Cortex of kidney (tissue), 1 donor: ENCODE results near the gene CLSTN2.
"Not testable (repeated sequence)": the region's sequence is repeated elsewhere in the genome, so short reads cannot be mapped to it uniquely, and the experiment has no call there.

Experiments used
- DNase-seq: peaks from one replicate; lab custom pipeline; 2025; lab: John Stamatoyannopoulos, UW

The CLSTN2 gene

GRCh38 chr3:140423146-140423545, 488.2 kb downstream of the CLSTN2 start:
- DNase-seq, result no peak

DNA sequence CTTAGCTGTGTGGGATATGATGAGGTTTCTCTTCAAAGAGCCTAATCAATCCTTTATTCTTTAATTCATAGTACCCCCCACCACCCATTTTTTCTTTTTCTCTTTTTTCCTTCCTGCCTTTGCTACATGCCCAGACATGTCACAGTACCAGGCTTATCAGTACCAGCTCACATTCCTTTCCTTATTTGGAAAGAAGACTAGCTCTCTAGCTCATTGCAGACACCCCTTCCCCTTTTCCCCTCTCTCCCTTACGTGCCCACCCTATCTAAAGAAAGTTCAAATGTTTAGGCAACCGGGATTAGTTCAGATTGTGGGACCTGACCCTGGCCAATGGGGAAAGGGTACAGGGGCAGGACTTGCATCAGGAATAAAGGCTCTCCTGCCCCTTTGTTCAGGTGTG, 488.6 kb downstream of the CLSTN2 start:
- not testable (repeated sequence) for DNase-seq

- DNase-seq, result no peak
Observed at GRCh38 chr3:140424211-140424610, 489.2 kb downstream of the CLSTN2 start.

DNA sequence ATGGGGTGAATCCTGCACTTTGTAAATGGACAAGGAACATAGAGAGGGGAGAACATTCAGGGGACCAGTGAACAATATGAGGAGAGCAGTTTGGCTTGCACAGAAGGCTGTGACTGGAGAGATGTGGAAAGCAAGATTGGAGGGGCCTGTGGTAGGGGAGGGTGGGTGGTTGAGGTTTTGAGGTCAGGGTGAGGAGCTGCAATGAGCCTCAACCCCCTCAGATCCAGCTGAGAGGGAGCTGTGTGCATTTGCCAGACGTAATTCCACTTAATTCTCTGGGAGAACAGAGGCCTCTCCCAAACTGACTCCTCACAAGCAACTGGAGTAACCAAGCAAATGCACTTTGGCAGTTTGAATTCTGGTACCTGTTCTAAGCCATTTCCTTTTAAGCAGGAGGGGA, 489.7 kb downstream of the CLSTN2 start:
- DNase-seq, result no peak

GRCh38 chr3:140427786-140428185, 492.8 kb downstream of the CLSTN2 start:
- DNase-seq, result no peak

DNA sequence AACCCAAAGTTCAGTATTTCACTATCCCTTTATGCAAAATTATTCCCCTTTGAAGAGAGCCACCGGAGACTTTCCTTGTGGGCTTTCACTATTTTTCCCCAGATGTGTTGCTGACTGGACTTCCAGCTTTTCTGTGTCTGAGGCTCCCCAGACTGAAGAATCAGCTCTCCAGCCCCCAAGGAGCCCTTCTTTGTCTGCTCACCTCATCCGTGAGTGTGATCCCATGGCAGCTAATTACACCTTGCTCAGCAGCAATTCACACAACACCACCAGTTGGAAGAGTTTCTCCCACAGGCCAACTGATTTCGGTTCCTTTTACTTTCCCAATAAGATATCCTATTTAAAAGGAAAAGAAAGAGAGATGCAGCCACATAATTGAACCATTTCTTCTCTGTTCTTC, 493.4 kb downstream of the CLSTN2 start:
- DNase-seq, result no peak

DNA sequence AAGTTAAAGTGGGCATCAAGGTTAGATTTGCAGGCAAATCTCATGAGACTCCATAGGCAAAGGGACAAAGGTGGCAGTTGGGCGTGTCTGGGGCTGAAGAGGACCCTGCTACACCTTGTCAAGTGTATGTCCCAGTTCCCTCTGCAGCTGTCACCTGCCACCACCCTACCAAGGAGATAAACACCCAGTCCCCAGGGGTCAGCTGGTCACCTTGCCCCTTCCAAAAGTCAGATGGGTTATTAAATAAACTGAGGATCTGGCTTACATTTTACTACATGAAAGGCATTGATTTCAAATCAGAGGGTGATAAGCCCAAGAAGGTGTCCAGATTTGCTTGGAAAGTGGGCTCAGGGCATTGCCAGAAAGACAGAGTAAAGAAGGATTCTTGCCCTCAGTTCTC, 494.8 kb downstream of the CLSTN2 start:
- DNase-seq, result no peak

- no peak for DNase-seq
Observed at GRCh38 chr3:140430494-140430893, 495.5 kb downstream of the CLSTN2 start.

- no peak for DNase-seq
Observed at GRCh38 chr3:140432229-140432669, 497.3 kb downstream of the CLSTN2 start.

DNA sequence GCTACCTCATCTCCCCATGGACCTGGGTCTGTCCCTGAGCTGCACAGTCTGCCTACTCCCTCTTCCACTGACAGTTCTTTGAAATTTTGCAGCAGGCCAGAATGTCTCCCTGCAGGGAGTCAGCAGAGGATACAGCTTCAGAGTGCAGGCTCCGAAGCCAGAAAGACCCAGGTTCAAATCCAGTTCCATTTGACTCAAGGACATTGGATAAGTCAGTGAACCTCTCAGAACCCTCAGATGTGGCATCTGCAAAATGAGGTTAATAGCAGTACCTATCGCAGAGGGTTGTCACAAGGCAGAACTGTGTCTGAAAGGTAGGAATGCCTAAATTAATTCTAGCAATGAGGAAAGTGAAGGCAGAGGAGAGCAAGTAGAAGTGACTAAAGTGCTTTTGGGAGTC, 498.4 kb downstream of the CLSTN2 start:
- no peak for DNase-seq

DNA sequence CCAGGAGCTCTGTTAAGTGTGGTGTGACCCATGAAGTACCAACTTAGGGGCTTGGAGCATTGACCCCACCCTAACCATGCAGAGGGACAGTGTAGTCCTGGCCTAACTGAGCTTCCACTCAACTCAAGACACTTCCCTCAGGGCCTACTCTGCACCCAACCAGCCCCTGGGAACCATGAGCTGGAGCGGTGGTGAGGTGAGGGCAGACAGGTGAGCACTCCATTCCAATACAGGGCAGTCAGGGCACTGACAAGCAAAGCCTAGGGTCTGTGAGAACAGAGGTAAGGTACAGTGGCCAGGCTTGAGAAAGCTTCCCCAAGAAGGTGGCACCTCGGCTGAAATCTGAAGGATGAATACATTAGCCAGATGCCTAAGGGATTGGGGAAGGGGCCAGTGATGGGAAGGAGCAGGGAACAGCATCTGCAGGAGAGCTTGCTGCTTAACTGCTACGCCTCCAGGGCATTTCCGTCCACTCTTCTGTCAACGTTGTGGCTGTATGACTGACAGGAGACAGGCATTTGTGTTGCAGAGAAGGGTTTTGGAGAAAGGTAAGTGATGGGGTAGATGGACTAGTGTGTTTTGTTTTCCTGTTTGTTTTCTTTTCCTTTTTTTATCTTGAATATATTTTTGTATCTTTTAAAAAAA, 499.4 kb downstream of the CLSTN2 start:
- DNase-seq, result no peak

DNA sequence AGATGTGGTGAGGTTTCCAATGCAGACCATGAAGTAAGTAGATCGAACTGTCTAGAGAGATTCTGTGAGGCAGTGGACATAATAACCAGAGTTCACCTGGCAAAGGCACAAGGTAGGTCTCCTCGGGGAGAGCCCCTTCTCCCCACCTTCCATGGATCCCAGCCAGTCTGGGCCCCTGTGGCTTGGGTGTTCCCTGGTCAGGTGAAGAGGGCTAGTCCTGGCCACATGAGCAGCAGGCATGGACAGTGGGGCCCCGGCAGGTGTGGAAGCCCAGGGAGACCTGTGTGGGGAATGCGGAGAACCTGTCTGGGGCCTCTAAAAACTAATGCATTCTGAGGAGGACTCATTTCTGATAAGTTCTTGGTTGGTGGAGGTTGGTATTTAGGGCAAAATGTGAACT, 501.4 kb downstream of the CLSTN2 start:
- DNase-seq, result no peak

DNA sequence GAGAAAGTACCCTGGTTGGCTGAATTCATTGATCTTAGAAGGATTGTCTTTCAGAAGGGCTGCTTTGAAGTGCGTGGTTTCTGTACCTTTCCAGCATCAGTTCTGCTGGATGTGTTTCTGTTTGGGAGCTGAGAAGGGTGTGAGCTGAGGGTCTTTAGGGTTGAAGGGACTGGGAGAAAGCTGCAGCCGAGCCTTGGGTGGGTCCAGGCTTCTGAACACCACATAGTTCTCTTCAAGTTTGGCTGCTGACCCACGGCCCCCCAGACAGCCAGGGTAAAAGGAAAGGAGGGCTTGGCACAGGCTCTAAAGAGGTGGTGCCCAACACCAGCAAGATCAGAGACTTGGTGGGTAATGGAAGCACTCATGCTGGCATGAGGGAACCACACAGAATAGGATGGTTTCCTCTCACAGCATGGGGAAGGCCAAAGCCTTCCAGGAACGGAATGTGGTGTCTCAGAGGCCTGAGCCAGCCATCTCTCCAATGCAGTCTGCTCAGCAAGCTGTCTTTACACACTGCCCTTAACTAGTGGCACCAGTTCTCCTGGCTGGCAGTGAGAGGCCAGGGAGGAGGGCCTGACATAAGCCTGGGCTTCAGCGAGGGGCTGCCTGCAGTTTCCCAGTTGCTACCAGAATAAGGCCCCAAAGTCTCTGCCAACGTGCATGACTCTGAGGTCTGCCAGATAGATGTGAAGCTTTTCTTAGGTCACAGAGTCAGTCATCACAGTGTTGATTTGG, 503.9 kb downstream of the CLSTN2 start:
- DNase-seq, result no peak

DNA sequence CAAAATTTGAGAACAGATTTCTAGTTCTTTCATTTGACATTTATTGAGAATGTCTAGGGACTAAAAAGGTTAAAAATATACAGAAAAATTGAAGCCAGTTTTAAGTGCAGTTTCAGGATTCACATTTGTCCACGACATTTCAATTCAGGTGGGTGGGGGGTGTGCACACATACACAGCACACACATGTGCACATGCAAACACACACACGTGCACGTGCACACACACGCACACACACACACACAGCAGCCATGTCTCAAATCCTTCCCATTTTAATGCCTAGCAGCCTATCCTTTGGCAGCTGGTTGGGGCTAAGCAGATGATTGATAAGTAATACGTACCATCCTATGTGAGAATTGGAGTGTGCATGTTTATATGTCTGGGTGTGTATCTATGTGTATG, 504.5 kb downstream of the CLSTN2 start:
- no peak for DNase-seq

DNA sequence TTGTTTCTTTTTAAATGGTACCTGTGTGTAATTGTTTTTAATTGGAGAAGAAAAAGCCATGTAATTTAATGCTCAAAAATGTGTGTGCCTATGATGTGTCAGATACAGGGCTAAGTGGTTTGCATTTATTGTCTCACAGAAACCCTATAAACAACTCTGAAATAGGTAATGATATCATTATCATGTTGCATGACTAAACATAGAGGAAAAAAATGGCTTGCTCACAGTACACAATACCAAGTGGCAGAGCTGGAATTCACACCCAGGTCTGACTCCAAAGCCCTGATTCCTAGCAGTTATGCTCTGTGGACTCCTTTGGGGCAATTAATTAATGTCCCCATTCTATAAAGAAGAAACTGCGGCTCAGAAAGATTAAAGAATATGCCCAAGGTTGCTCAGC, 505.5 kb downstream of the CLSTN2 start:
- DNase-seq, result no peak

DNA sequence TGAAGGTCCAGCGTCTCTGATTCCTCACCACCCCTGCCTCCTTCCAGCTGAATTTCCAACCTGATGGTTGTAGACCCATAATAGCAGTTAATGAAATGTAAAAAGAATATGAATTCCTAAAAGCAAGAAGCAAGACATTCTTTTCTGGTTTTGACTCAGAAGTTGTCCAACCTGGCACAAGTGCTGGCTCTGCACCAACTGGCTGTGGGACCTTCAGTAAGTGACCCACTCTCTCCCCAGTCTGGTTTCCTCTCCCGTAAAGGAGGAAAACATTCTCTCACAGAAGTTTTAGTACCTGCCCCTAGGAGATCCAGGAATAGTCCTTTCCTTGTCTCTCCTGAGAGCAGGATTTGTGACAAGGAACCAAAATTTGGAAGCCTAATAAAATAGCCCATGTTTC, 506.0 kb downstream of the CLSTN2 start:
- no peak for DNase-seq

DNA sequence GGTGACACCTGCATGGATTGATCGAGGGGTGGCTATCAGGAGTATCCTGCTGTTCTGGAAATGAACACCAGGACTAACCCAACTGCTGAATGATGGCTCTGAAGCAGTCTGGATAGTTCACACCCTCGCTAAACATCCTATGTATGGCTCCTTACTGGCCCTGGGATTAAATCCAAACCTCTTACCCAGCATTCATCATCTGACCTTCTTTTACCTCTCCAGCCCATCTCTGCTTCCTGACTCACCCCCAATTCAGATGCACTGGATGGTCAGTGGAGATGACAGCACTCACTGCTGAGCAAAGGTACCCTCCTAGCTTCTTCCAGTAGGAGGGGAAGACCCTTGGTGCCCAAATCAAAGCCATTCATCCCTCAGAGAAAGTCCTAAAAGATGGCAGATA, 507.6 kb downstream of the CLSTN2 start:
- DNase-seq, result no peak

DNA sequence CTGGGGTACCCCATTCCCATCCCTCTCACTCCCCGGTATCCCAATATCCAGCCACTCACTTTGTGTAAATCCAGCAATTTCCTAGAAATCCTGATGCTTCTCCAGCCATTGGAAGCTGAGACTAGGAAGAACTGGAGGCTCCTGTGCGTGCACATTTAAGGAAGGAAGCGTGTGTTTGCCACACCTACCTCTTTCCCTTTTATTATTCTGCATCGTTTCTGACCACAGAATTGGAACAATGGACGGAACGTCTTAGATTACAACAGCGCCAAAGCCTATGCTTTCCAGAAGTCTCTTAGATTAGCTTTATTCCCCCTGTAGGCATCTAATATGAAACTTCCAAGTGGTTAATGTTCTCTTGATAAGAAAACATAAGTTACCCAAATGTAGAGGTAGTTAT, 508.1 kb downstream of the CLSTN2 start:
- DNase-seq, result no peak

- no peak for DNase-seq
Observed at GRCh38 chr3:140443806-140444205, 508.8 kb downstream of the CLSTN2 start.

- no peak for DNase-seq
Observed at GRCh38 chr3:140446734-140447133, 511.7 kb downstream of the CLSTN2 start.

GRCh38 chr3:140447136-140447535, 512.2 kb downstream of the CLSTN2 start:
- no peak for DNase-seq

- no peak for DNase-seq
Observed at GRCh38 chr3:140448001-140448400, 513.0 kb downstream of the CLSTN2 start.

- no peak for DNase-seq
Observed at GRCh38 chr3:140449413-140450256, 514.6 kb downstream of the CLSTN2 start.
